GM12878 (cell line): Measurements from ENCODE around the gene PSMC3. TPM values are rescaled to one million over a fixed set of nuclear protein-coding genes. Genes with fewer than 3 reads are reported as not detected.

Source experiments
- ATAC-seq: fragments of 200-7000 bp; cut with Tn5 transposase; 3 replicates; pipeline ENCODE4 v1.9.1; 2020; ENCODE audit warnings: mild to moderate bottlenecking, moderate library complexity
- BruUV-seq: library from RNA; stranded (reverse); fragments of 400-500 nt; replicated peaks from 2 replicates; lab custom pipeline; 2021; lab: Mats Ljungman, UMichigan
- CTCF ChIA-PET: fragments of 300-600 bp; sonication (Branson Sonifier 250); formaldehyde crosslinking; extraction: SDS; loops from one replicate; lab custom pipeline; 2021; ENCODE audit warnings: inconsistent platforms; lab: Yijun Ruan, JAX
- POLR2A ChIA-PET: fragments of 350-600 bp; formaldehyde crosslinking; extraction: SDS; loops from one replicate; lab custom pipeline; 2021; ENCODE audit warnings: inconsistent platforms; lab: Charles Lee
- RAD21 ChIA-PET: fragments of 300-600 bp; sonication (Branson Sonifier 250); formaldehyde crosslinking; loops from one replicate; lab custom pipeline; 2023; ENCODE audit warnings: antibody characterized with exemption; ENCODE audit not compliant: unreplicated experiment; lab: Charles Lee
- SMC1A ChIA-PET: fragments of 300-600 bp; sonication (Branson Sonifier 250); formaldehyde crosslinking; loops from one replicate; lab custom pipeline; 2023; ENCODE audit not compliant: unreplicated experiment, uncharacterized antibody; lab: Charles Lee
- DNase-seq: peaks from one replicate; pipeline ENCODE4 v3.0.0-alpha.2; 2011; ENCODE audit warnings: low read depth, low spot score
- FAIRE-seq: peaks from 3 replicates; lab custom pipeline; 2011; peaks lifted over from hg19 to GRCh38; lab: Jason Lieb, UNC
- H2AFZ ChIP-seq: 2 replicates; pipeline ENCODE4 v1.6.0; 2011; ENCODE audit warnings: low read depth, low read length, control low read depth; ENCODE audit not compliant: control insufficient read depth
- H3K27ac ChIP-seq: 2 replicates; pipeline ENCODE4 v1.5.1; 2011; ENCODE audit warnings: control low read depth; ENCODE audit not compliant: control insufficient read depth, insufficient read depth
- H3K27me3 ChIP-seq, 2 experiments: replicated peaks in 1 of 2; 2 replicates each; pipeline versions ENCODE4 v1.6.0 to v1.6.1; 2011; ENCODE audit warnings: low read length in 1 of 2; ENCODE audit not compliant: control insufficient read depth in 2 of 2, insufficient read depth in 2 of 2
- H3K36me3 ChIP-seq, 2 experiments: 2 replicates each; pipeline ENCODE4 v1.5.1; 2011; ENCODE audit warnings: low read length in 1 of 2; ENCODE audit not compliant: control insufficient read depth in 2 of 2, insufficient read depth in 2 of 2
- H3K4me1 ChIP-seq: 2 replicates; pipeline ENCODE4 v1.6.1; 2011; ENCODE audit warnings: mild to moderate bottlenecking, low read length, moderate library complexity, mixed read lengths; ENCODE audit not compliant: control insufficient read depth, insufficient read depth
- H3K4me2 ChIP-seq: 2 replicates; pipeline ENCODE4 v1.6.0; 2011; ENCODE audit warnings: control low read depth; ENCODE audit not compliant: control insufficient read depth, insufficient read depth
- H3K4me3 ChIP-seq: fragments of 200-600 bp; sonication (generic); 2 replicates; pipeline ENCODE4 v1.5.1; 2016
- H3K79me2 ChIP-seq: 2 replicates; pipeline ENCODE4 v1.6.0; 2011; ENCODE audit warnings: low read length; ENCODE audit not compliant: control insufficient read depth, insufficient read depth
- H3K9ac ChIP-seq: 2 replicates; pipeline ENCODE4 v1.8.0; 2011; ENCODE audit warnings: low read length, control low read depth, mixed read lengths; ENCODE audit not compliant: control insufficient read depth, insufficient read depth
- H3K9me3 ChIP-seq: replicated peaks from 3 replicates; pipeline ENCODE4 v1.5.1; 2011; ENCODE audit warnings: mild to moderate bottlenecking, low read length; ENCODE audit not compliant: control insufficient read depth, insufficient read depth
- H4K20me1 ChIP-seq: 2 replicates; pipeline ENCODE4 v1.6.0; 2011; ENCODE audit not compliant: control insufficient read depth, insufficient read depth
- CHD2 ChIP-seq: IDR thresholded peaks from 2 replicates; pipeline ENCODE4 v1.6.1; 2011; ENCODE audit warnings: low read depth, low read length, improper control_type of control experiment, borderline replicate concordance
- DPF2 ChIP-seq: fragments of 450-650 bp; IDR thresholded peaks from 2 replicates; pipeline ENCODE4 v1.6.1; 2017; ENCODE audit warnings: mild to moderate bottlenecking
- HCFC1 ChIP-seq: fragments of 150-350 bp; IDR thresholded peaks from 2 replicates; pipeline ENCODE4 v1.6.1; 2014; ENCODE audit warnings: low read length
- RAD51 ChIP-seq: fragments of 450-650 bp; IDR thresholded peaks from 2 replicates; pipeline ENCODE4 v1.6.1; 2016; ENCODE audit warnings: moderate library complexity, mild to moderate bottlenecking, inconsistent platforms
- ZBTB11 ChIP-seq: fragments of 450-650 bp; formaldehyde crosslinking; IDR thresholded peaks from 2 replicates; pipeline ENCODE4 v1.5.0; 2022; ENCODE audit warnings: mild to moderate bottlenecking, missing genetic modification characterization
- ZNF592 ChIP-seq: fragments of 450-650 bp; IDR thresholded peaks from 2 replicates; pipeline ENCODE4 v1.6.1; 2017; ENCODE audit warnings: mild to moderate bottlenecking, moderate library complexity
- WGBS: methylation state at CpG from one replicate; pipeline ENCODE4 v1.1.6; 2016; ENCODE audit warnings: low lambda C conversion rate; ENCODE audit not compliant: insufficient replicate concordance, insufficient coverage; ENCODE audit errors: missing lambda C conversion rate; 5-methylcytosine and 5-hydroxymethylcytosine counted together
- in situ Hi-C: fragments of 300-500 bp; cut with MboI; formaldehyde crosslinking; loops from 9 replicates; pipeline ENCODE4 v1.14.3; 2018; ENCODE audit warnings: mixed read lengths
- intact Hi-C: fragments of 100-400 bp; cut with micrococcal nuclease; formaldehyde crosslinking; loops from one replicate; pipeline ENCODE4 v1.14.2; 2022; ENCODE audit not compliant: unreplicated experiment
- polyA plus RNA-seq, 11 experiments: library from polyadenylated mRNA; depleted of rRNA in 4 of 11; unstranded in 6 of 11; stranded (reverse) in 5 of 11; fragments of >200 nt; fragmentation: Nextera tagmentation in 4 of 11; fragmentation: Illumina TruSeq in 1 of 11; extraction: Ambion mirVana in 4 of 11; extraction: Trizol in 1 of 11; gene quantifications; 1 replicate in 1 of 11; 2 replicates in 10 of 11; pipeline versions ENCODE4 v1.2.1 to v1.2.3, GENCODE V29; 2011 to 2016; ENCODE audit warnings: inconsistent platforms in 2 of 11, missing spikeins in 2 of 11, low read depth in 1 of 11
- total RNA-seq, 4 experiments: library from RNA; depleted of rRNA in 3 of 4; stranded (reverse); fragments of >200 nt in 3 of 4; fragmentation: Illumina TruSeq in 1 of 4; extraction: Trizol in 1 of 4; gene quantifications; 2 replicates each; pipeline versions ENCODE4 v1.2.1 to v1.2.3, GENCODE V29; 2013 to 2021

Gene PSMC3
- total and polyA plus RNA-seq, 10 of the 15 experiments (the other 5 are each of a cell fraction or from before 2014, with no cell fraction given) = 39.5 to 289 (median 155) TPM

- TF ChIP-seq ZNF592 (no peak), HCFC1 (no peak), ZBTB11 (CRISPR knock-in tag) (no peak), DPF2 (no peak), CHD2 (no peak), RAD51 (no peak)
- no peaks in the 10 kb centered on the region for H3K27me3 ChIP-seq
- ATAC-seq (no peak), FAIRE-seq (no peak), DNase-seq (no peak)
- CTCF ChIA-PET = no interaction called here
- intact Hi-C loops (no loop called here), in situ Hi-C loops (no loop called here)
- no peaks in the 10 kb centered on the region for H3K79me2 ChIP-seq
- POLR2A ChIA-PET = no interaction called here
- H4K20me1 ChIP-seq = no peaks in the 10 kb centered on the region
- BruUV-seq = no TSS peak
- no peak overlapping the region for H3K4me2 ChIP-seq
- no peak overlapping the region for H3K4me3 ChIP-seq
- WGBS = 64% methylated on average over 12 of the region's 12 CpGs
- H3K9me3 ChIP-seq = no peaks in the 10 kb centered on the region
- no peak overlapping the region for H3K27ac ChIP-seq
- RAD21 ChIA-PET = no interaction called here
- H2AFZ ChIP-seq = no peak overlapping the region
- H3K36me3 ChIP-seq = no peaks in the 10 kb centered on the region
- SMC1A ChIA-PET = no interaction called here
- H3K4me1 ChIP-seq = no peaks in the 10 kb centered on the region
- H3K9ac ChIP-seq = no peak overlapping the region
Observed at GRCh38 chr11:47441421-47441820, 15.2 kb upstream of the PSMC3 start.
